IMR-90 (cell line): ENCODE results near the gene ITGAE.
"Not testable (repeated sequence)": the region's sequence is repeated elsewhere in the genome, so short reads cannot be mapped to it uniquely, and the experiment has no call there.

ENCODE experiments used
- BHLHE40 ChIP-seq: fragments of 150-350 bp; IDR thresholded peaks from 2 replicates; pipeline ENCODE4 v1.6.1; 2016; ENCODE audit warnings: mild to moderate bottlenecking, low read depth, low read length
- CHD1 ChIP-seq: IDR thresholded peaks from 2 replicates; pipeline ENCODE4 v1.6.1; 2012; ENCODE audit warnings: low read depth, low read length, improper control_type of control experiment
- CTCF ChIP-seq: conservative IDR thresholded peaks from 2 replicates; pipeline ENCODE4 v1.5.1; 2012; ENCODE audit warnings: mild to moderate bottlenecking, low read depth, low read length, improper control_type of control experiment
- ELK1 ChIP-seq: fragments of 150-350 bp; IDR thresholded peaks from 2 replicates; pipeline ENCODE4 v1.6.1; 2016; ENCODE audit warnings: low read depth, mild to moderate bottlenecking, low read length, moderate library complexity, borderline replicate concordance
- FOS ChIP-seq: fragments of 150-350 bp; IDR thresholded peaks from 2 replicates; pipeline ENCODE4 v1.6.1; 2016; ENCODE audit warnings: low read depth, low read length
- MAFK ChIP-seq: IDR thresholded peaks from 2 replicates; pipeline ENCODE4 v1.6.1; 2012; ENCODE audit warnings: low read depth, low read length, improper control_type of control experiment
- MAZ ChIP-seq: IDR thresholded peaks from 2 replicates; pipeline ENCODE4 v1.6.1; 2012; ENCODE audit warnings: low read depth, mild to moderate bottlenecking, low read length, improper control_type of control experiment, moderate library complexity, borderline replicate concordance
- MXI1 ChIP-seq: IDR thresholded peaks from 2 replicates; pipeline ENCODE4 v1.6.1; 2012; ENCODE audit warnings: low read depth, mild to moderate bottlenecking, low read length, moderate library complexity, borderline replicate concordance
- POLR2A ChIP-seq: IDR thresholded peaks from 2 replicates; pipeline ENCODE4 v1.6.1; 2012; ENCODE audit warnings: mild to moderate bottlenecking, low read depth, low read length
- RCOR1 ChIP-seq: IDR thresholded peaks from 2 replicates; pipeline ENCODE4 v1.6.1; 2012; ENCODE audit warnings: mild to moderate bottlenecking, low read length, improper control_type of control experiment; ENCODE audit not compliant: insufficient replicate concordance
- RFX5 ChIP-seq: IDR thresholded peaks from 2 replicates; pipeline ENCODE4 v1.8.0; 2012; ENCODE audit warnings: low read depth, mild to moderate bottlenecking, low read length, moderate library complexity
- USF2 ChIP-seq: fragments of 150-350 bp; IDR thresholded peaks from 2 replicates; pipeline ENCODE4 v1.6.1; 2017; ENCODE audit warnings: mild to moderate bottlenecking, antibody characterized with exemption, low read length, low read depth

- TF ChIP-seq MAZ, CHD1, CTCF, POLR2A, ELK1, BHLHE40, USF2, MXI1, RFX5, RCOR1, FOS: not testable (repeated sequence)
- peak; percentile 14; the same call in 1 of the 2 replicates for TF ChIP-seq MAFK
Measured at GRCh38 chr17:3702041-3702539, 98.9 kb downstream of the ITGAE start.
